ENCODE measurements around the gene JMJD6. TPM values are rescaled to one million over a fixed set of nuclear protein-coding genes. Genes with fewer than 3 reads are reported as not detected.
"Not testable (repeated sequence)": the region's sequence is repeated elsewhere in the genome, so short reads cannot be mapped to it uniquely, and the experiment has no call there.

JMJD6 gene
- total RNA-seq, 3 donors from 2014 or later: 13.1 to 34.1 (median 25.6) TPM

DNA sequence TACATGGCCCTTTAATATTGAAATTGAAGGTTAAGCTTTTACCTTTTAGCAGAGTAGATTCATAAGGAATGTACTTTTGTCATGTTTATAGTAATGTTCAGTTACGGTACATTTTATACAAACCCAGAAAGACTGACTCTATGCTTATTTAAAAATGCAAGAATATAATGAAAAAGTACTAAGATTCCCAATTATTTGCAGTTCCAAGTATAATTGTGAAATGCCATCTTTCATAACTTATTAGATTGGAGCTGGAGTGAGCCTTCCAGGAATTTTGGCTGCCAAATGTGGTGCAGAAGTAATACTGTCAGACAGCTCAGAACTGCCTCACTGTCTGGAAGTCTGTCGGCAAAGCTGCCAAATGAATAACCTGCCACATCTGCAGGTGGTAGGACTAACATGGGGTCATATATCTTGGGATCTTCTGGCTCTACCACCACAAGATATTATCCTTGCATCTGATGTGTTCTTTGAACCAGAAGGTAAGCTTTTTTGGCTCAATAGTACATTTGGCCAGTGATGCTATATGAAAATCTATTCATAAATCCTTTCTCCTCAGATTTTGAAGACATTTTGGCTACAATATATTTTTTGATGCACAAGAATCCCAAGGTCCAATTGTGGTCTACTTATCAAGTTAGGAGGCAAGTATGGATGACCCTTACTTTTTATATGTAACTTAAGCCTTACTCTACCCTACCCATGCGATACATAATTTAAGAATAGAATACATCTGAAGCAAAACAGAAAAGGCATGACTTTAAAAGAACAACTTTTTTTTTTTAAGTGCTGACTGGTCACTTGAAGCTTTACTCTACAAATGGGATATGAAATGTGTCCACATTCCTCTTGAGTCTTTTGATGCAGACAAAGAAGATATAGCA is 6.6 kb upstream of the JMJD6 start:
- intact Hi-C loops (cut with DNase I; ENCODE audit: low total_unique reads): no loop called here
- Histone ChIP-seq H3K27me3 (no peaks in the 10 kb centered on the region), H3K36me3 (no peaks in the 10 kb centered on the region), H3K4me1 (peaks cover 0 to 15% of the 10 kb centered on the region in 2 donors), H3K4me3 (no peak overlapping the region), H3K9me3 (no peaks in the 10 kb centered on the region), H3K27ac (peak overlapping the region in 1 of 2 donors; percentile 99)
- TF ChIP-seq POLR2AphosphoS5 (IDR thresholded peaks at IDR 0.05): no peak
- TF ChIP-seq CTCF (IDR thresholded peaks at IDR 0.05): no peak
- no peak for TF ChIP-seq POLR2A (IDR thresholded peaks at IDR 0.05)
- no peak for DNase-seq (ENCODE audit: low spot score in 2 of 2)

DNA sequence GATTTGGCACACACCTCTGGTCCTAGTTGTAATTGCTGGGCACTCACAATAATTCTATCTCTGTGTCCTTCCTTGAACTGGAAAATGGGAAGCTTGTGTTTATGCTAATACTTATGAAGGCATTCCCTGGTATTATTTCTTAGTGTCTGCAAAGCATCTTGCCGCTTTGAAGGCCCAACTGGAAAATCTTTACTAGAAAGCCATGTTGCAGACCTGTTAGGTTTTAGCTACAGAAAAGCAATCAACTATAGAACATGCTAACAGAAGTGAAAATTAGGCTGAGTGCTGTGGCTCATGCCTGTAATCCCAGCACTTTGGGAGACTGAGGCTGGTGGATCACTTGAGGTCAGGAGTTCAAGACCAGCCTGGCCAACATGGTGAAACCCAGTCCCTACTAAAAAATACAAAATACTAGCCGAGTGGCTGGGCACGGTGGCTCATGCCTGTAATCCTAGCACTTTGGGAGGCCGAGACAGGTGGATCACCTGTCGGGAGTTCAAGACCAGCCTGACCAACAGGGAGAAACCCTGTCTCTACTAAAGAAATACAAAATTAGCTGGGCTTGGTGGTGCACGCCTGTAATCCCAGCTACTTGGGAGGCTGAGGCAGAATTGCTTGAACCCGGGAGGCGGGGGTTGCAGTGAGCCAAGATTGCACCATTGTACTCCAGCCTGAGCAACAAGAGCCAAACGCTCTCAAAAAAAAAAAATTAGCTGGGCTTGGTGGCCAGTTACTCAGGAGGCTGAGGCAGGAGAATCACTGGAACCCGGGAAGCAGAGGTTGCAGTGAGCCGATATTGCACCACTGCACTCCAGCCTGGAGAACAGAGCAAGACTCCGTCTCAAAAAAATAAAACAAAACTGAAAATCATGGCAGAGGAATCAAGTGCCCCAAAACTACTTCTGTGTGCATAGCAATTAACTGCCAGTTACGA is 5.7 kb upstream of the JMJD6 start:
- H3K36me3 ChIP-seq; H3K4me3 ChIP-seq; H3K9me3 ChIP-seq; intact Hi-C loops (cut with DNase I; ENCODE audit: low total_unique reads); H3K27ac ChIP-seq; H3K27me3 ChIP-seq; DNase-seq (ENCODE audit: low spot score in 2 of 2): not testable (repeated sequence)
- H3K4me1 ChIP-seq: peaks cover 0 to 15% of the 10 kb centered on the region in 2 donors

DNA sequence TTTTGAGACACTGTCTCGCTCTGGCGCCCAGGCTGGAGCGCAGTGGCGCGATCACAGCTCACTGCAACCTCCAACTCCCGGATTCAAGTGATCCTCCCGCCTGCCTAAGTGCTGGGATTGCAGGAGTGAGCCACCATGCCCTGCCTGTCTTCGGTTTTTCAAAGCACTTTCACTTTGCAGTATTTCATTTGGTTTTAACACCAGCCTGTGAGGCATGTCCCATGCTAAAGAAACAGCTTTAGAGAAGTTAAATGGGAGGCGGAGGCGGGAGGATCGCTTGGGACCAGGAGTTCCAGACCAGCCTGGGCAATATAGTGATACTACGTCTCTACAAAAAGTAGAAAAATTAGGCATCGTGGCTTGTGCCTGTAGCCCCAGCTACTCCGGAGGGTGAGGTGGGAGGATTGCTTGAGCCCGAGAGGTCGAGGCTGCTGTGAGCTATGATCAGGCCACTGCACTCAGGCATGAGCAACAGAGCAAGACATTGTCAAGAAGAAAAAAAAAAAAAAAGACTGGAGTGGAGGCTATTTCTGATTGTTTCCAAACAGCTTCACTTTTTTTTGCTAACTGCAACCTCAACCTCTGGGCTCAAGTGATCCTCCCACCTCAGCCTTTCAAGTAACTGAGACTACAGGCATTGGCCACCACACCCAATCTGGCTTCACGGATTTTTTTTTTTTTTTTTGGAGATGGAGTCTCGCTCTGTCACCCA is 1.5 kb upstream of the JMJD6 start:
- Histone ChIP-seq H3K27ac (peak overlapping the region; percentile 99 to 100), H3K36me3 (no peaks in the 10 kb centered on the region), H3K9me3 (no peaks in the 10 kb centered on the region), H3K4me1 (peaks cover 3 to 4% of the 10 kb centered on the region in 2 donors), H3K27me3 (no peaks in the 10 kb centered on the region), H3K4me3 (peak overlapping the region; percentile 73 to 99 (median 94))
- TF ChIP-seq CTCF (IDR thresholded peaks at IDR 0.05) (no peak), POLR2AphosphoS5 (IDR thresholded peaks at IDR 0.05) (no peak), POLR2A (IDR thresholded peaks at IDR 0.05) (no peak)
- intact Hi-C loops (cut with DNase I; ENCODE audit: low total_unique reads): no loop called here
- no peak for DNase-seq (ENCODE audit: low spot score in 2 of 2)

DNA sequence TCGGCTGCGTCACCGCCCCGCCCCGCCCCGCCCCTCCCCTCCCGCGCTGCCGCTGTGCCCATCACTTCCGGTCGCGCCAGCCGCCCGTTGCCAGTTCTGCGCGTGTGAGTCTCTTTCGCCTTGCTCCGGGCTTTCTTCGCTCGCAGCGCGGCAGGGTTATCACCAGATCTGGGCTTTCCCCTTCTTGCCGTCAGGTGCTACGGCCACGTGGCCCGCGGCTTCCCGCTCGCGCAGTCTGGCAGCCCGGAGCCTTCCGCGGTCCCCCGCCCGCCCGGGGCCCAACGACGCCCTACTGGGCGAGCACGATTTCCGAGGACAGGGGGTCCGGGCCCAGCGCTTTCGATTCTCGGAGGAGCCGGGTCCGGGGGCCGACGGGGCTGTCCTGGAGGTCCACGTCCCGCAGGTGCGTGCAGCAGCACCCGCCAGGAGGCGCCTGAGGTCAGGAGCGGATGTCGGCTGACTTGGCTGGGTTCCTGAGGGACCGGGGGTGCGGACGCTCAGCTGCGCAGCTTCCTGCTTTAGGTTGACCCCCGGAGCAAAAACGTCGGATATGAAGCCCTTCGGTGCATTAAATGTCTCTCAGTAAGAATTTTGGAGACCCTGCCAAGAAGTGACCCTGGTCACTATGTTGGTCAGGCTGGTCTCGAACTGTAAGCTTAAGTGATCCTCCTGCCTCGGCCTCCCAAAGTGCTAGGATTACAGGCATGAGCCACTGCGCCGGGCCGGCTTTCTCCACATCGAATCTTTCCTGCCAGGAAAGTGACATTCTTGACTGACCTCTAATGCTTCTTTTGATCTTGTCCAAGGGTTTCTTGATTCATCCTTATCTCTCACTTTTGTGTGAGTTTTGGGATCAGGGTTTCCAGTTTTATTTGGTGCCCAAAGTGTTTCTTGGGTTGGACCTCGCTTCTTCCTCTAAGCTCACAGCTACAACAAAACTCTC is 641 bp upstream of the JMJD6 start, which contains the start of gene METTL23:
Gene METTL23, plus strand, starts transcription at position 64 of the 943 bp plus-strand sequence. CDS start 2,872 bp downstream, outside the sequence.
- H3K4me1 ChIP-seq: peaks cover 0 to 4% of the 10 kb centered on the region in 2 donors

More for the DNA sequence above, 641 bp upstream of the JMJD6 start, which contains the start of gene METTL23:
- Histone ChIP-seq H3K36me3 (no peaks in the 10 kb centered on the region), H3K27me3 (no peaks in the 10 kb centered on the region), H3K4me3 (peak within 1 kb of the TSS; percentile 73 to 99 (median 94)), H3K9me3 (no peaks in the 10 kb centered on the region), H3K27ac (peak within 1 kb of the TSS; percentile 99 to 100)
- TF ChIP-seq CTCF (IDR thresholded peaks at IDR 0.05) (peak; percentile 69 to 88 (median 70)), POLR2A (IDR thresholded peaks at IDR 0.05) (no peak), POLR2AphosphoS5 (IDR thresholded peaks at IDR 0.05) (peak; percentile 24 to 87 (median 68))
- intact Hi-C loops (cut with DNase I; ENCODE audit: low total_unique reads): no loop called here
- DNase-seq (ENCODE audit: low spot score in 2 of 2): peak; percentile 81 to 83

Measured in breast epithelium (tissue), 4 donors.